Motor neuron (in vitro differentiated cells): ENCODE measurements around the gene SHANK1. TPM values are rescaled to one million over a fixed set of nuclear protein-coding genes. Genes with fewer than 3 reads are reported as not detected.
"Not testable (repeated sequence)": the region's sequence is repeated elsewhere in the genome, so short reads cannot be mapped to it uniquely, and the experiment has no call there.

Experiments used
- ATAC-seq, 8 experiments: fragments of 200-7000 bp; cut with Tn5 transposase; replicated peaks in 6 of 8; 2 replicates each; pipeline ENCODE4 v1.8.0; 2021; ENCODE audit warnings: mild to moderate bottlenecking in 8 of 8, moderate library complexity in 8 of 8
- H3K27ac ChIP-seq, 2 donors: fragments of 250-450 bp; sonication (Bioruptor Pico); 2 replicates each; pipeline ENCODE4 v1.9.0; 2021; ENCODE audit warnings: antibody characterized with exemption in 2 of 2, mild to moderate bottlenecking in 2 of 2, moderate library complexity in 1 of 2
- H3K4me1 ChIP-seq, 2 donors: fragments of 250-450 bp; sonication (Bioruptor Pico); replicated peaks in 1 of 2; 2 replicates each; pipeline ENCODE4 v1.6.1; 2021; ENCODE audit warnings: antibody characterized with exemption in 2 of 2, mild to moderate bottlenecking in 2 of 2, moderate library complexity in 1 of 2
- H3K4me3 ChIP-seq, 5 donors: fragments of 250-450 bp; sonication (Bioruptor Pico); 2 replicates each; pipeline ENCODE4 v1.9.0; 2021; ENCODE audit warnings: antibody characterized with exemption in 5 of 5, mild to moderate bottlenecking in 5 of 5, moderate library complexity in 4 of 5
- WGBS, 10 experiments: fragments of 450-650 bp; shearing (Covaris generic); methylation state at CpG; one replicate each; pipeline ENCODE4 v1.0.0; 2022; 5-methylcytosine and 5-hydroxymethylcytosine counted together
- in situ Hi-C, 9 experiments: fragments of 400-800 bp; cut with MboI; loops; one replicate each; pipeline ENCODE4 v1.15.0; 2021; ENCODE audit warnings: low sequenced_read_pairs in 9 of 9, low pct_unique_long_range_greater_than_20kb in 2 of 9; ENCODE audit not compliant: unreplicated experiment in 9 of 9
- total RNA-seq, 8 experiments: library from RNA; unstranded; fragments of 300-600 nt; gene quantifications; 2 replicates each; pipeline versions ENCODE4 v1.2.3 to v1.2.4, GENCODE V29; 2022

Gene SHANK1
- 10 to 100 TPM in 3 of 8 experiments, 1 to 10 TPM in 5; 1.7 to 22.5 (median 7.2) TPM for total RNA-seq

GRCh38 chr19:50719566-50719965 is at the start of gene SHANK1:
TSS of gene SHANK1 (minus strand) at chr19:50719802. CDS start at chr19:50716919, 2,883 bp downstream.
- H3K4me1 ChIP-seq = peaks cover 37 to 39% of the 10 kb centered on the region in 2 donors
- H3K4me3 ChIP-seq = peak within 1 kb of the TSS; percentile 45 to 86 (median 56)
- in situ Hi-C loops = no loop called here
- peak in 5 of 8 experiments; percentile 5 to 19 (median 12) for ATAC-seq
- peak within 1 kb of the TSS; percentile 53 to 64 for H3K27ac ChIP-seq
- WGBS, 10 experiments = no CpG with 5 or more reads among the region's 47 CpGs

- no peak for ATAC-seq
- WGBS, 10 experiments = 56 to 96% (median 77%) methylated on average over 1 to 5 of the region's 5 CpGs
- peaks cover 6 to 7% of the 10 kb centered on the region in 2 donors for H3K4me1 ChIP-seq
- H3K4me3 ChIP-seq = no peak overlapping the region
- no peak overlapping the region for H3K27ac ChIP-seq
- in situ Hi-C loops = no loop called here
These were observed 48.7 kb upstream of the SHANK1 start for GRCh38 chr19:50768277-50768676.

GRCh38 chr19:50767263-50767662 is 47.7 kb upstream of the SHANK1 start:
- H3K4me1 ChIP-seq, in situ Hi-C loops, H3K27ac ChIP-seq, H3K4me3 ChIP-seq: not testable (repeated sequence)
- WGBS, 10 experiments = 8 to 71% (median 46%) methylated on average over 1 to 3 of the region's 5 CpGs; no CpG with 5 or more reads in 5 of the 10 experiments
- peak in 2 of 8 experiments; percentile 47 to 62 for ATAC-seq

- WGBS, 10 experiments = 17 to 92% (median 66%) methylated on average over 1 to 6 of the region's 12 CpGs; no CpG with 5 or more reads in 6 of the 10 experiments
- ATAC-seq, H3K4me3 ChIP-seq, H3K4me1 ChIP-seq, in situ Hi-C loops, H3K27ac ChIP-seq: not testable (repeated sequence)
These were observed 47.1 kb upstream of the SHANK1 start for GRCh38 chr19:50766746-50767145.

- in situ Hi-C loops = no loop called here
- WGBS, 10 experiments = 0 to 93% (median 50%) methylated on average over 1 to 5 of the region's 7 CpGs; no CpG with 5 or more reads in 3 of the 10 experiments
- Histone ChIP-seq H3K4me3 (no peak overlapping the region), H3K4me1 (peaks cover 6 to 7% of the 10 kb centered on the region in 2 donors), H3K27ac (no peak overlapping the region)
- peak in 5 of 8 experiments; percentile 63 to 85 (median 70) for ATAC-seq
These were observed 44.8 kb upstream of the SHANK1 start for GRCh38 chr19:50764409-50764808.

- H3K27ac ChIP-seq, ATAC-seq, H3K4me3 ChIP-seq, H3K4me1 ChIP-seq, in situ Hi-C loops: not testable (repeated sequence)
- 40 to 60% (median 43%) methylated on average over 1 to 2 of the region's 13 CpGs; no CpG with 5 or more reads in 7 of the 10 experiments for WGBS, 10 experiments
These were observed 43.9 kb upstream of the SHANK1 start for GRCh38 chr19:50763521-50763920.

GRCh38 chr19:50761501-50761900 is 41.9 kb upstream of the SHANK1 start:
- 0 to 42% (median 13%) methylated on average over 1 to 3 of the region's 3 CpGs; no CpG with 5 or more reads in 4 of the 10 experiments for WGBS, 10 experiments
- H3K27ac ChIP-seq, H3K4me3 ChIP-seq, in situ Hi-C loops, ATAC-seq, H3K4me1 ChIP-seq: not testable (repeated sequence)

- no peak overlapping the region for H3K27ac ChIP-seq
- H3K4me3 ChIP-seq = no peak overlapping the region
- ATAC-seq = no peak
- in situ Hi-C loops = no loop called here
- 27 to 100% (median 68%) methylated on average over 1 to 4 of the region's 4 CpGs; no CpG with 5 or more reads in 4 of the 10 experiments for WGBS, 10 experiments
- H3K4me1 ChIP-seq = peaks cover 6 to 7% of the 10 kb centered on the region in 2 donors
These were observed 40.3 kb upstream of the SHANK1 start for GRCh38 chr19:50759886-50760285.

GRCh38 chr19:50759076-50759475 is 39.5 kb upstream of the SHANK1 start:
- not testable (repeated sequence) for H3K4me1 ChIP-seq
- WGBS, 10 experiments = 20 to 80% methylated on average over 1 to 3 of the region's 18 CpGs; no CpG with 5 or more reads in 8 of the 10 experiments

GRCh38 chr19:50757624-50758023 is 38.0 kb upstream of the SHANK1 start:
- 60 to 90% (median 80%) methylated on average over 1 to 3 of the region's 3 CpGs; no CpG with 5 or more reads in 6 of the 10 experiments for WGBS, 10 experiments
- ATAC-seq, H3K4me3 ChIP-seq, H3K4me1 ChIP-seq, in situ Hi-C loops, H3K27ac ChIP-seq: not testable (repeated sequence)

More at GRCh38 chr19:50759076-50759475, 39.5 kb upstream of the SHANK1 start:
- in situ Hi-C loops, ATAC-seq, H3K4me3 ChIP-seq, H3K27ac ChIP-seq: not testable (repeated sequence)

- in situ Hi-C loops, H3K27ac ChIP-seq, H3K4me1 ChIP-seq, H3K4me3 ChIP-seq: not testable (repeated sequence)
- 60 to 91% (median 90%) methylated on average over 2 to 4 of the region's 8 CpGs; no CpG with 5 or more reads in 7 of the 10 experiments for WGBS, 10 experiments
- ATAC-seq = peak in 2 of 8 experiments; percentile 15 to 20
These were observed 36.6 kb upstream of the SHANK1 start for GRCh38 chr19:50756244-50756643.

- no peak overlapping the region for H3K4me3 ChIP-seq
- H3K4me1 ChIP-seq = peaks cover 0 to 3% of the 10 kb centered on the region in 2 donors
- H3K27ac ChIP-seq = no peak overlapping the region
- no peak for ATAC-seq
- in situ Hi-C loops = no loop called here
- 0 to 76% (median 50%) methylated on average over 1 to 3 of the region's 4 CpGs; no CpG with 5 or more reads in 3 of the 10 experiments for WGBS, 10 experiments
These were observed 34.3 kb upstream of the SHANK1 start for GRCh38 chr19:50753879-50754278.

- in situ Hi-C loops = no loop called here
- WGBS, 10 experiments = 10 to 69% (median 60%) methylated on average over 3 to 13 of the region's 15 CpGs; no CpG with 5 or more reads in 1 of the 10 experiments
- no peak overlapping the region for H3K4me3 ChIP-seq
- ATAC-seq = peak in 4 of 8 experiments; percentile 16 to 42 (median 34)
- no peak overlapping the region for H3K27ac ChIP-seq
- peaks cover 0 to 3% of the 10 kb centered on the region in 2 donors for H3K4me1 ChIP-seq
These were observed 30.4 kb upstream of the SHANK1 start for GRCh38 chr19:50750010-50750409.

GRCh38 chr19:50749490-50749889 is 29.9 kb upstream of the SHANK1 start:
- in situ Hi-C loops = no loop called here
- Histone ChIP-seq H3K4me3 (no peak overlapping the region), H3K27ac (no peak overlapping the region), H3K4me1 (peaks cover 0 to 3% of the 10 kb centered on the region in 2 donors)
- 0 to 84% (median 61%) methylated on average over 1 to 6 of the region's 6 CpGs; no CpG with 5 or more reads in 1 of the 10 experiments for WGBS, 10 experiments
- no peak for ATAC-seq
